Endothelial cell (in vitro differentiated cells): ENCODE data around the gene TECPR2. TPM values are rescaled to one million over a fixed set of nuclear protein-coding genes. Genes with fewer than 3 reads are reported as not detected.

Experiments used
- DNase-seq: peaks from one replicate; pipeline ENCODE4 v3.0.0; 2021; ENCODE audit warnings: low spot score
- H3K27ac Mint-ChIP-seq: one replicate; pipeline ENCODE4 v1.8.0; 2021; ENCODE audit warnings: mixed read lengths, inconsistent platforms; ENCODE audit not compliant: unreplicated experiment
- H3K27me3 Mint-ChIP-seq: one replicate; pipeline ENCODE4 v1.8.0; 2021; ENCODE audit warnings: mild to moderate bottlenecking, moderate library complexity, mixed read lengths, inconsistent platforms; ENCODE audit not compliant: unreplicated experiment
- H3K36me3 Mint-ChIP-seq: one replicate; pipeline ENCODE4 v1.8.0; 2021; ENCODE audit warnings: mild to moderate bottlenecking, low read depth, mixed read lengths, inconsistent platforms; ENCODE audit not compliant: unreplicated experiment
- H3K4me1 Mint-ChIP-seq: one replicate; pipeline ENCODE4 v1.8.0; 2021; ENCODE audit warnings: mild to moderate bottlenecking, mixed read lengths, inconsistent platforms; ENCODE audit not compliant: unreplicated experiment
- H3K4me3 Mint-ChIP-seq: one replicate; pipeline ENCODE4 v1.8.0; 2021; ENCODE audit warnings: mild to moderate bottlenecking, mixed read lengths, inconsistent platforms; ENCODE audit not compliant: unreplicated experiment
- H3K9me3 Mint-ChIP-seq: one replicate; pipeline ENCODE4 v1.8.0; 2021; ENCODE audit warnings: mixed read lengths, inconsistent platforms; ENCODE audit not compliant: unreplicated experiment
- CTCF ChIP-seq: fragments of 200-600 bp; sonication (generic); IDR thresholded peaks from one replicate; pipeline ENCODE4 v1.5.0; 2021; ENCODE audit warnings: antibody characterized with exemption; ENCODE audit not compliant: unreplicated experiment
- total RNA-seq: library from RNA; stranded (reverse); fragmentation: NEBNext Ultra II Directional; extraction: Animal tissue kit (Norgen Biotek cat#: 25700); gene quantifications from one replicate; pipeline ENCODE4 v1.2.1, GENCODE V29; 2021; ENCODE audit not compliant: unreplicated experiment

Gene TECPR2
- total RNA-seq, 1 donor from 2014 or later, result 28.9 TPM

- Mint-ChIP-seq H3K4me1 (peaks cover 14% of the 10 kb centered on the region), H3K27me3 (peaks cover 3% of the 10 kb centered on the region), H3K27ac (peak overlapping the region; percentile 91), H3K36me3 (peaks cover 23% of the 10 kb centered on the region), H3K4me3 (peak overlapping the region; percentile 34), H3K9me3 (no peaks in the 10 kb centered on the region)
- DNase-seq, result no peak
- TF ChIP-seq CTCF, result no peak
These were observed 28.7 kb upstream of the TECPR2 start for GRCh38 chr14:102333795-102334705.

GRCh38 chr14:102335163-102335562 lies 27.6 kb upstream of the TECPR2 start:
- Mint-ChIP-seq H3K4me1 (peaks cover 14% of the 10 kb centered on the region), H3K4me3 (no peak overlapping the region), H3K36me3 (peaks cover 23% of the 10 kb centered on the region)

GRCh38 chr14:102338724-102339123 lies 24.0 kb upstream of the TECPR2 start:
- Mint-ChIP-seq H3K27ac (no peak overlapping the region), H3K9me3 (no peaks in the 10 kb centered on the region), H3K36me3 (peaks cover 34% of the 10 kb centered on the region), H3K27me3 (peaks cover 2% of the 10 kb centered on the region), H3K4me3 (peak overlapping the region; percentile 6), H3K4me1 (peaks cover 7% of the 10 kb centered on the region)
- DNase-seq, result no peak
- no peak for TF ChIP-seq CTCF

More at GRCh38 chr14:102335163-102335562, 27.6 kb upstream of the TECPR2 start:
- DNase-seq, result no peak
- peaks cover 3% of the 10 kb centered on the region for H3K27me3 Mint-ChIP-seq
- H3K27ac Mint-ChIP-seq, result no peak overlapping the region
- no peaks in the 10 kb centered on the region for H3K9me3 Mint-ChIP-seq
- no peak for TF ChIP-seq CTCF

GRCh38 chr14:102341566-102341965 lies 21.2 kb upstream of the TECPR2 start:
- DNase-seq, result no peak
- TF ChIP-seq CTCF, result no peak
- H3K36me3 Mint-ChIP-seq, result peaks cover 36% of the 10 kb centered on the region
- H3K27me3 Mint-ChIP-seq, result peaks cover 2% of the 10 kb centered on the region
- no peaks in the 10 kb centered on the region for H3K4me1 Mint-ChIP-seq
- H3K9me3 Mint-ChIP-seq, result no peaks in the 10 kb centered on the region
- no peak overlapping the region for H3K27ac Mint-ChIP-seq
- H3K4me3 Mint-ChIP-seq, result no peak overlapping the region

GRCh38 chr14:102342238-102342637 lies 20.5 kb upstream of the TECPR2 start:
- Mint-ChIP-seq H3K4me3 (peak overlapping the region; percentile 53), H3K9me3 (no peaks in the 10 kb centered on the region), H3K27ac (no peak overlapping the region), H3K36me3 (peaks cover 36% of the 10 kb centered on the region), H3K4me1 (no peaks in the 10 kb centered on the region), H3K27me3 (peaks cover 2% of the 10 kb centered on the region)
- no peak for DNase-seq
- no peak for TF ChIP-seq CTCF
